Type B pancreatic cell (in vitro differentiated cells): ENCODE data around the gene JMJD4. TPM values are rescaled to one million over a fixed set of nuclear protein-coding genes. Genes with fewer than 3 reads are reported as not detected.

Source experiments
- DNase-seq: peaks from one replicate; pipeline ENCODE4 v3.0.0; 2021; ENCODE audit warnings: mixed read lengths; ENCODE audit not compliant: unreplicated experiment; ENCODE audit errors: extremely low spot score
- H3K27ac Mint-ChIP-seq: 2 replicates; pipeline ENCODE4 v1.8.0; 2021; ENCODE audit warnings: mild to moderate bottlenecking, mixed read lengths
- H3K27me3 Mint-ChIP-seq: 2 replicates; pipeline ENCODE4 v1.8.0; 2021; ENCODE audit warnings: mixed read lengths
- H3K36me3 Mint-ChIP-seq: 2 replicates; pipeline ENCODE4 v1.8.0; 2021; ENCODE audit warnings: mixed read lengths
- H3K4me1 Mint-ChIP-seq: one replicate; pipeline ENCODE4 v1.8.0; 2021; ENCODE audit warnings: mixed read lengths; ENCODE audit not compliant: unreplicated experiment
- H3K4me3 Mint-ChIP-seq: 2 replicates; pipeline ENCODE4 v1.8.0; 2021; ENCODE audit warnings: mild to moderate bottlenecking, mixed read lengths
- H3K9me3 Mint-ChIP-seq: 2 replicates; pipeline ENCODE4 v1.8.0; 2021; ENCODE audit warnings: mixed read lengths
- total RNA-seq: library from RNA; stranded (reverse); gene quantifications from 2 replicates; pipeline ENCODE4 v1.2.1, GENCODE V29; 2021; ENCODE audit warnings: low replicate concordance
- TF ChIP-seq, protein P1 (sequence below): fragments of 200-600 bp; sonication (generic); conservative IDR thresholded peaks from 2 replicates; pipeline ENCODE4 v1.5.0; 2021; ENCODE audit warnings: antibody characterized with exemption, mild to moderate bottlenecking

Gene JMJD4
- total RNA-seq, 1 donor from 2014 or later, result 23.5 TPM

DNA sequence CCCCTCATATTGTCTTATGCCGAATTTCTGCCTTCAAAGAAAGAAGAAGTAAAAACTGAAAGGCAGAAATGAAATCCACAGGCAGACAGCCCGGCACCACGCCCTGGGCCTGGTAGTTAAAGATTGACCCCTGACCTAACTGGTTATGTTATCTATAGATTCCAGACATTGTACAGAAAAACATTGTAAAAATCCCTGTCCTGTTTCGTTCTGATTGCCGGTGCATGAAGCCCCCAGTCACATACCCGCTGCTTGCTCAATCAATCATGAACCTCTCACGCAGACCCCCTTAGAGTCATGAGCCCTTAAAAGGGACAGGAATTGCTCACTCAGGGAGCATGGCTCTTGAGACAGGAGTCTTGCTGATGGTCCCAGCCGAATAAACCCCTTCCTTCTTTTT is 49.3 kb downstream of the JMJD4 start:
- H3K4me1 Mint-ChIP-seq, result no peaks in the 10 kb centered on the region
- no peaks in the 10 kb centered on the region for H3K36me3 Mint-ChIP-seq
- H3K27me3 Mint-ChIP-seq, result no peaks in the 10 kb centered on the region
- no peak overlapping the region for H3K27ac Mint-ChIP-seq
- no peak for DNase-seq
- TF ChIP-seq, protein P1, sequence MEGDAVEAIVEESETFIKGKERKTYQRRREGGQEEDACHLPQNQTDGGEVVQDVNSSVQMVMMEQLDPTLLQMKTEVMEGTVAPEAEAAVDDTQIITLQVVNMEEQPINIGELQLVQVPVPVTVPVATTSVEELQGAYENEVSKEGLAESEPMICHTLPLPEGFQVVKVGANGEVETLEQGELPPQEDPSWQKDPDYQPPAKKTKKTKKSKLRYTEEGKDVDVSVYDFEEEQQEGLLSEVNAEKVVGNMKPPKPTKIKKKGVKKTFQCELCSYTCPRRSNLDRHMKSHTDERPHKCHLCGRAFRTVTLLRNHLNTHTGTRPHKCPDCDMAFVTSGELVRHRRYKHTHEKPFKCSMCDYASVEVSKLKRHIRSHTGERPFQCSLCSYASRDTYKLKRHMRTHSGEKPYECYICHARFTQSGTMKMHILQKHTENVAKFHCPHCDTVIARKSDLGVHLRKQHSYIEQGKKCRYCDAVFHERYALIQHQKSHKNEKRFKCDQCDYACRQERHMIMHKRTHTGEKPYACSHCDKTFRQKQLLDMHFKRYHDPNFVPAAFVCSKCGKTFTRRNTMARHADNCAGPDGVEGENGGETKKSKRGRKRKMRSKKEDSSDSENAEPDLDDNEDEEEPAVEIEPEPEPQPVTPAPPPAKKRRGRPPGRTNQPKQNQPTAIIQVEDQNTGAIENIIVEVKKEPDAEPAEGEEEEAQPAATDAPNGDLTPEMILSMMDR, result no peak
- H3K9me3 Mint-ChIP-seq, result peaks cover 17% of the 10 kb centered on the region
- H3K4me3 Mint-ChIP-seq, result no peak overlapping the region

Other genes with a start within 250 kb of the JMJD4 start
- 10.7 and 21.7 TPM in 2 replicates for gene ZNF678, start 171.7 kb downstream of the JMJD4 start, total RNA-seq
- 32.4 and 46.2 TPM in 2 replicates for gene SNAP47, start 133 bp upstream of the JMJD4 start, total RNA-seq
- not detected in 2 replicates for gene PRSS38, start 80.4 kb upstream of the JMJD4 start, total RNA-seq
- 3.0 and 4.3 TPM in 2 replicates for gene WNT9A, start 212.6 kb upstream of the JMJD4 start, total RNA-seq